NCI-H128 (cell line): Measurements from ENCODE around the gene MOB4.
"Not testable (repeated sequence)": the region's sequence is repeated elsewhere in the genome, so short reads cannot be mapped to it uniquely, and the experiment has no call there.

Source experiments
- DNase-seq: peaks from one replicate; lab custom pipeline; 2025; ENCODE audit not compliant: unreplicated experiment; lab: John Stamatoyannopoulos, UW

MOB4 gene

GRCh38 chr2:197587255-197587654, 71.4 kb downstream of the MOB4 start:
- not testable (repeated sequence) for DNase-seq

GRCh38 chr2:197591339-197592072, 75.6 kb downstream of the MOB4 start:
- DNase-seq, result no peak

- DNase-seq, result no peak
These were observed 80.9 kb downstream of the MOB4 start for GRCh38 chr2:197596766-197597165.

- DNase-seq, result no peak
These were observed 81.3 kb downstream of the MOB4 start for GRCh38 chr2:197597166-197597565.

GRCh38 chr2:197598450-197598849, 82.6 kb downstream of the MOB4 start:
- no peak for DNase-seq

GRCh38 chr2:197599285-197599965, 83.6 kb downstream of the MOB4 start:
- no peak for DNase-seq

GRCh38 chr2:197600306-197600705, 84.4 kb downstream of the MOB4 start:
- no peak for DNase-seq

- no peak for DNase-seq
These were observed 85.9 kb downstream of the MOB4 start for GRCh38 chr2:197601726-197602125.
